H1 (cell line): Measurements from ENCODE around the gene CELSR3. TPM values are rescaled to one million over a fixed set of nuclear protein-coding genes. Genes with fewer than 3 reads are reported as not detected.

ENCODE experiments used
- CTCF ChIA-PET: fragments of 300-600 bp; sonication (Branson Sonifier 250); formaldehyde crosslinking; loops from one replicate; lab custom pipeline; 2021; ENCODE audit not compliant: partially characterized antibody; lab: Charles Lee
- POLR2A ChIA-PET: fragments of 300-600 bp; sonication (Branson Sonifier 250); formaldehyde crosslinking; loops from one replicate; lab custom pipeline; 2021; ENCODE audit warnings: inconsistent platforms; ENCODE audit not compliant: partially characterized antibody; lab: Charles Lee
- DNase-seq, 2 experiments: peaks; one replicate each; pipeline versions ENCODE4 v3.0.0 to v3.0.0-alpha.2; 2010 to 2022; ENCODE audit warnings: low spot score in 2 of 2, low read depth in 1 of 2, mixed read lengths in 1 of 2
- FAIRE-seq: peaks from 2 replicates; lab custom pipeline; 2011; peaks lifted over from hg19 to GRCh38; lab: Jason Lieb, UNC
- H2AFZ ChIP-seq: 2 replicates; pipeline ENCODE4 v1.8.1; 2012; ENCODE audit warnings: low read length, inconsistent platforms
- H2AK5ac ChIP-seq: 2 replicates; pipeline ENCODE4 v1.6.1; 2013; ENCODE audit warnings: low read depth, low read length
- H2BK120ac ChIP-seq: replicated peaks from 2 replicates; pipeline ENCODE3; 2013; ENCODE audit warnings: low read depth, low read length, inconsistent platforms
- H2BK12ac ChIP-seq: 2 replicates; pipeline ENCODE4 v1.6.1; 2013; ENCODE audit warnings: low read depth, low read length
- H2BK15ac ChIP-seq: 2 replicates; pipeline ENCODE4 v1.6.1; 2013; ENCODE audit warnings: low read length
- H2BK20ac ChIP-seq: 2 replicates; pipeline ENCODE4 v1.6.1; 2013; ENCODE audit warnings: low read length
- H2BK5ac ChIP-seq: 2 replicates; pipeline ENCODE4 v1.6.1; 2013; ENCODE audit warnings: low read depth, low read length
- H3K14ac ChIP-seq: 2 replicates; pipeline ENCODE4 v1.6.1; 2013; ENCODE audit warnings: inconsistent platforms; ENCODE audit not compliant: insufficient read length
- H3K18ac ChIP-seq: 2 replicates; pipeline ENCODE4 v1.6.1; 2013; ENCODE audit warnings: low read length; ENCODE audit errors: extremely low read depth
- H3K23ac ChIP-seq: 2 replicates; pipeline ENCODE4 v1.6.1; 2013; ENCODE audit warnings: inconsistent platforms; ENCODE audit not compliant: insufficient read length
- H3K23me2 ChIP-seq: 2 replicates; pipeline ENCODE4 v1.6.1; 2013; ENCODE audit warnings: low read depth, low read length
- H3K27ac ChIP-seq: 2 replicates; pipeline ENCODE4 v1.6.1; 2011; ENCODE audit warnings: low read depth, low read length, inconsistent platforms
- H3K27me3 ChIP-seq, 4 experiments: replicated peaks in 1 of 4; 1 replicate in 1 of 4; 2 replicates in 3 of 4; pipeline versions ENCODE4 v1.6.1 to v1.8.1; 2011 to 2013; ENCODE audit warnings: low read length in 3 of 4, mild to moderate bottlenecking in 3 of 4, inconsistent platforms in 2 of 4, mixed read lengths in 2 of 4, moderate library complexity in 1 of 4; ENCODE audit not compliant: control insufficient read depth in 3 of 4, insufficient read depth in 3 of 4; ENCODE audit errors: extremely low read depth in 1 of 4
- H3K36me3 ChIP-seq, 4 experiments: 2 replicates each; pipeline versions ENCODE4 v1.6.1 to v1.8.1; 2011 to 2013; ENCODE audit warnings: mild to moderate bottlenecking in 4 of 4, low read length in 3 of 4, moderate library complexity in 2 of 4, control low read depth in 1 of 4, inconsistent platforms in 1 of 4; ENCODE audit not compliant: insufficient read depth in 4 of 4, control insufficient read depth in 2 of 4
- H3K4ac ChIP-seq: replicated peaks from 2 replicates; pipeline ENCODE3; 2013; ENCODE audit warnings: low read length, low read depth, mixed read lengths, inconsistent platforms; ENCODE audit not compliant: insufficient read length
- H3K4me1 ChIP-seq, 4 experiments: replicated peaks in 1 of 4; 1 replicate in 1 of 4; 2 replicates in 3 of 4; pipeline versions ENCODE4 v1.6.1 to v1.8.1; 2011 to 2013; ENCODE audit warnings: low read length in 3 of 4, inconsistent platforms in 2 of 4, mixed read lengths in 1 of 4; ENCODE audit not compliant: insufficient read depth in 4 of 4, control insufficient read depth in 3 of 4
- H3K4me2 ChIP-seq, 2 experiments: 2 replicates each; pipeline versions ENCODE4 v1.6.1 to v1.8.1; 2011 to 2013; ENCODE audit warnings: low read depth in 2 of 2, low read length in 2 of 2, control low read depth in 1 of 2, inconsistent platforms in 1 of 2, mild to moderate bottlenecking in 1 of 2; ENCODE audit not compliant: insufficient read depth in 1 of 2
- H3K4me3 ChIP-seq, 4 experiments: fragments of 200-600, 300-600 bp in 1 of 4; sonication (generic), shearing (Covaris generic), sonication (Bioruptor Twin) in 1 of 4; 2 replicates each; pipeline versions ENCODE4 v1.5.1 to v1.8.1; 2011 to 2016; ENCODE audit warnings: low read length in 4 of 4, low read depth in 3 of 4, control low read depth in 2 of 4, inconsistent platforms in 2 of 4, mild to moderate bottlenecking in 2 of 4, mixed read lengths in 1 of 4, moderate library complexity in 1 of 4; ENCODE audit not compliant: insufficient read depth in 2 of 4; ENCODE audit errors: extremely low read depth in 1 of 4
- H3K56ac ChIP-seq: replicated peaks from 2 replicates; pipeline ENCODE3; 2013; ENCODE audit warnings: low read depth, mild to moderate bottlenecking, mixed read lengths, low read length, inconsistent platforms; ENCODE audit not compliant: insufficient read length
- H3K79me1 ChIP-seq: 2 replicates; pipeline ENCODE4 v1.6.1; 2013; ENCODE audit warnings: low read depth, low read length, control low read depth
- H3K79me2 ChIP-seq, 2 experiments: 2 replicates each; pipeline versions ENCODE4 v1.6.1 to v1.8.1; 2012 to 2013; ENCODE audit warnings: low read length in 2 of 2, mild to moderate bottlenecking in 2 of 2, inconsistent platforms in 1 of 2; ENCODE audit not compliant: insufficient read depth in 2 of 2, control insufficient read depth in 1 of 2
- H3K9ac ChIP-seq, 4 experiments: replicated peaks in 1 of 4; 1 replicate in 1 of 4; 2 replicates in 3 of 4; pipeline versions ENCODE4 v1.6.1 to v1.8.1; 2011 to 2013; ENCODE audit warnings: low read depth in 3 of 4, low read length in 3 of 4, control low read depth in 2 of 4, mild to moderate bottlenecking in 2 of 4, moderate library complexity in 2 of 4, inconsistent platforms in 1 of 4; ENCODE audit errors: extremely low read depth in 1 of 4
- H3K9me3 ChIP-seq, 2 experiments: 2 replicates each; pipeline versions ENCODE4 v1.6.1 to v1.8.1; 2012 to 2013; ENCODE audit warnings: mild to moderate bottlenecking in 2 of 2, moderate library complexity in 2 of 2, control low read depth in 1 of 2, inconsistent platforms in 1 of 2, low read depth in 1 of 2, low read length in 1 of 2, mixed read lengths in 1 of 2; ENCODE audit not compliant: insufficient read depth in 2 of 2
- H4K20me1 ChIP-seq, 2 experiments: replicated peaks in 1 of 2; 2 replicates each; pipeline versions ENCODE3 to v1.8.1; 2011 to 2013; ENCODE audit warnings: inconsistent platforms in 2 of 2, low read length in 2 of 2, mild to moderate bottlenecking in 1 of 2; ENCODE audit not compliant: insufficient read depth in 2 of 2, control insufficient read depth in 1 of 2
- H4K5ac ChIP-seq: 2 replicates; pipeline ENCODE4 v1.6.1; 2013; ENCODE audit warnings: low read length, low read depth, mixed read lengths, inconsistent platforms; ENCODE audit not compliant: insufficient read length
- H4K8ac ChIP-seq: 2 replicates; pipeline ENCODE4 v1.8.0; 2013; ENCODE audit warnings: mild to moderate bottlenecking, moderate library complexity, low read length, inconsistent platforms; ENCODE audit not compliant: insufficient read depth; ENCODE audit errors: extremely low read depth
- H4K91ac ChIP-seq: replicated peaks from 2 replicates; pipeline ENCODE3; 2013; ENCODE audit warnings: low read length, mixed read lengths, inconsistent platforms; ENCODE audit not compliant: insufficient read length
- MAFK ChIP-seq: IDR thresholded peaks from 2 replicates; pipeline ENCODE4 v1.6.1; 2012; ENCODE audit warnings: low read depth, mild to moderate bottlenecking, improper control_type of control experiment, low read length
- POLR2AphosphoS5 ChIP-seq: IDR thresholded peaks from 2 replicates; pipeline ENCODE4 v1.6.1; 2011; ENCODE audit warnings: low read depth, low read length
- WGBS, 2 experiments: shearing (Covaris generic) in 1 of 2; methylation state at CpG; one replicate each; pipeline versions ENCODE4 v1.1.6 to v1.1.7; 2013 to 2015; ENCODE audit warnings: low lambda C conversion rate in 2 of 2, mixed read lengths in 2 of 2, inconsistent platforms in 1 of 2, low coverage in 1 of 2, missing lambda C conversion rate in 1 of 2; ENCODE audit not compliant: insufficient replicate concordance in 2 of 2, insufficient coverage in 1 of 2, insufficient read length in 1 of 2; ENCODE audit errors: extremely low coverage in 1 of 2, missing lambda C conversion rate in 1 of 2; 5-methylcytosine and 5-hydroxymethylcytosine counted together
- polyA plus RNA-seq, 7 experiments: library from polyadenylated mRNA; depleted of rRNA in 3 of 7; stranded (reverse) in 5 of 7; unstranded in 2 of 7; fragments of >200 nt in 5 of 7; fragments of 200-250 nt in 2 of 7; gene quantifications; 1 replicate in 5 of 7; 2 replicates in 1 of 7; 4 replicates in 1 of 7; pipeline versions ENCODE4 v1.2.1 to v1.2.3, GENCODE V29; 2011 to 2013; ENCODE audit warnings: missing spikeins in 2 of 7, mixed read lengths in 2 of 7
- total RNA-seq: library from RNA; stranded (reverse); fragmentation: NEBNext Ultra II Directional; extraction: Animal tissue kit (Norgen Biotek cat#: 25700); gene quantifications from 2 replicates; pipeline ENCODE4 v1.2.1, GENCODE V29; 2021

The CELSR3 gene
- total and polyA plus RNA-seq, 2 of the 8 experiments (the other 6 are each of a cell fraction or from before 2014, with no cell fraction given): 11.6 to 29.5 TPM

- peak overlapping the region; percentile 5; the same call in 1 of the 2 replicates for H2BK5ac ChIP-seq
- H4K5ac ChIP-seq: no peak overlapping the region
- peaks cover 20 to 32% of the 10 kb centered on the region in 2 experiments for H4K20me1 ChIP-seq
- ChIA-PET CTCF (interaction anchor here (0.8 to 1.5 kb wide), 3 partner anchors 9 to 45 kb away, joined by 3 to 5 read pairs (median 3); partner anchors contain the start of gene NCKIPSD), POLR2A (interaction anchor here (0.7 to 13.3 kb wide), 9 partner anchors 8 to 152 kb away, joined by 3 to 187 read pairs (median 3); partner anchors contain the start of genes IP6K2, NCKIPSD and PRKAR2A)
- no peak overlapping the region for H3K4ac ChIP-seq
- H3K79me2 ChIP-seq: peaks cover 21 to 69% of the 10 kb centered on the region in 2 experiments
- peak overlapping the region in 3 of 4 experiments; percentile 12 to 36 (median 20); a peak in 5 of 8 replicates for H3K4me3 ChIP-seq
- no peak overlapping the region for H3K56ac ChIP-seq
- no peaks in the 10 kb centered on the region for H3K23me2 ChIP-seq
- no peak overlapping the region for H2AFZ ChIP-seq
- H3K4me1 ChIP-seq: peaks cover 6 to 7% (median 6%) of the 10 kb centered on the region in 4 experiments
- H4K8ac ChIP-seq: peak overlapping the region; percentile 7; the same call in 1 of the 2 replicates
- DNase-seq (no peak), FAIRE-seq (no peak)
- no peak overlapping the region for H3K14ac ChIP-seq
- peak overlapping the region; percentile 38; the same call in 1 of the 2 replicates for H3K18ac ChIP-seq
- TF ChIP-seq POLR2AphosphoS5 (0 out of 2 replicates have a peak, but pooled peaks have one; percentile 1), MAFK (no peak)
- H2BK20ac ChIP-seq: no peak overlapping the region
- no peak overlapping the region for H3K23ac ChIP-seq
- no peaks in the 10 kb centered on the region for H3K27me3 ChIP-seq
- no peak overlapping the region for H2BK15ac ChIP-seq
- H3K36me3 ChIP-seq: peaks cover 29 to 74% (median 50%) of the 10 kb centered on the region in 4 experiments
- H2BK12ac ChIP-seq: peak overlapping the region; percentile 62; the same call in 1 of the 2 replicates
- no peak overlapping the region for H4K91ac ChIP-seq
- peaks cover 14% of the 10 kb centered on the region for H3K79me1 ChIP-seq
- H3K9me3 ChIP-seq: no peaks in the 10 kb centered on the region
- H3K9ac ChIP-seq: peak overlapping the region in 3 of 4 experiments; percentile 65 to 73 (median 65); a peak in 6 of 7 replicates
- peak overlapping the region; percentile 69 for H3K27ac ChIP-seq
- peak overlapping the region; percentile 50 to 58 for H3K4me2 ChIP-seq
- 90% methylated on average over 23 of the region's 23 CpGs; no CpG with 5 or more reads in 1 of the 2 experiments for WGBS, 2 experiments
- H2BK120ac ChIP-seq: no peak overlapping the region
- peak overlapping the region; percentile 34; the same call in 1 of the 2 replicates for H2AK5ac ChIP-seq
Measured at GRCh38 chr3:48694610-48695392, 32.1 kb upstream of the CELSR3 start.
